Skin epidermis (tissue), 12 donors: Measurements from ENCODE around the gene LGR4.

ENCODE experiments used
- H3K27ac ChIP-seq, 21 experiments: fragments of 200-600 bp; sonication (generic) in 11 of 21; one replicate each; pipeline ENCODE4 v1.5.0; 2020; ENCODE audit warnings: mild to moderate bottlenecking in 3 of 21, inconsistent platforms in 2 of 21, moderate library complexity in 2 of 21
- H3K4me3 ChIP-seq, 7 experiments: fragments of 200-600 bp; sonication (generic) in 2 of 7; one replicate each; pipeline ENCODE4 v1.5.0; 2020; ENCODE audit warnings: inconsistent platforms in 2 of 7, mild to moderate bottlenecking in 2 of 7, moderate library complexity in 1 of 7

LGR4 gene

DNA sequence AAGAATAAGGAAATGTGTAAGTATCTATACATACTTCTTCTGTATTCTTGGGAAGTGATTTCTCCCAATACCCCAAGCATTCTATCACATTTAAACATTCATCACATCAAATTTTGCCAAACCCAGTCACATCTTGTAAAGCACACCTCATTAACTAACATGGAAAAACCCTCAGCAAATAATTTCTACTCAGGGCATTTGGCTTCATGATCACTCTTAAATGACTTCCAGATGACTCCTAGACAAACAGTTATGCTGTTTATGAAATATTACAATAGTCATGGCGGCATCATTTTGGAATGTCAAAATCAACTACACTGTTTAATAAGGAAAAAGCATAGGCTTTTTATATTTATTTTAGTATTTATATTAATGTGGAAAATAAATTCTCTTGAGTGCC, 62.3 kb downstream of the LGR4 start:
- Histone ChIP-seq H3K27ac (no peak overlapping the region), H3K4me3 (no peak overlapping the region)

- Histone ChIP-seq H3K4me3 (no peak overlapping the region), H3K27ac (no peak overlapping the region)
These were observed 62.8 kb downstream of the LGR4 start for GRCh38 chr11:27409742-27410141.

GRCh38 chr11:27409049-27409448, 63.5 kb downstream of the LGR4 start:
- Histone ChIP-seq H3K27ac (peak overlapping the region in 2 of 21 experiments; percentile 17 to 51), H3K4me3 (no peak overlapping the region)

- no peak overlapping the region for H3K4me3 ChIP-seq
- peak overlapping the region in 4 of 21 experiments; percentile 2 to 51 (median 22) for H3K27ac ChIP-seq
These were observed 64.3 kb downstream of the LGR4 start for GRCh38 chr11:27408246-27408800.

GRCh38 chr11:27406498-27407354, 65.9 kb downstream of the LGR4 start:
- H3K4me3 ChIP-seq, result no peak overlapping the region
- peak overlapping the region in 1 of 21 experiments; percentile 32 for H3K27ac ChIP-seq

DNA sequence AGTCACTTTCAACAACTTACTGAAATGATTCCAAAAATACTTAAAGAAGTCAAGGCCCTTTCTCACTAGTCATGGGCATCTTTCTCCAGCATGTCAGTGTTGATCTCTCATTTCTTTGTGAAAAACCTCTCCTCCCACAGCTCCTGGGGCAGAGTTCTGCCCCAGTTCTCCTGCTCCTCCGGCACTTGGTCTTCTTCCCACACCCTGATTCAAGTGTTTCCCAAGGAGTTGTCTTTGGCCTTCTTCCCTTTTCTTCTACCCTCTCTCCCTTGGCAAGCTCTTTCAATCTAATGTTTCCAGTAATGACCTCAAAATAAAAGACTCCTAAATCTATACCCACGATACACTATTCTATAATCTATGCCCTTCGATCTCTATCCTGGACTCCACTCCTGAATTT, 67.5 kb downstream of the LGR4 start:
- no peak overlapping the region for H3K4me3 ChIP-seq

DNA sequence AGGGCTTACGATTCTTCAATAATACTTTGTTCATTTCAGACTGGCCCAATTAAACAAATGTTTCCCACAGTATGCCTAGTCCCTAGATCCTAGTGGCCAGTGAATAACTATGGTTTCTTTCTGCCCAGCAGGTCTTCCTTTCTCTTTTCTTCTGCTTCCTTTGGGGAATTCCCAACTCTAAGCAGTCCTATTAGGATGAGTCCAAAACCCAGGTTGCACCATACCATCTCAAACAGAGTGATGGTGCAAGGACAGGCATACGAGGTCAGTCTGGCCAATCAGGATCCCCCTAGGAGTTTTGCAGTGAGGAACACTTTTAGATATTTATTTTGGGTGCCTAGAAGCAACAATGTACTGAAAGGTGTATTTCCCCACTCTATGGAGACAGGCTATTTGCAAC, 68.2 kb downstream of the LGR4 start:
- peak overlapping the region in 3 of 21 experiments; percentile 14 to 50 (median 37) for H3K27ac ChIP-seq
- H3K4me3 ChIP-seq, result no peak overlapping the region

More for the DNA sequence above, 67.5 kb downstream of the LGR4 start:
- H3K27ac ChIP-seq, result peak overlapping the region in 3 of 21 experiments; percentile 32 to 50 (median 37)

GRCh38 chr11:27403195-27403594, 69.4 kb downstream of the LGR4 start:
- no peak overlapping the region for H3K4me3 ChIP-seq
- H3K27ac ChIP-seq, result peak overlapping the region in 1 of 21 experiments; percentile 15

- Histone ChIP-seq H3K4me3 (no peak overlapping the region), H3K27ac (peak overlapping the region in 1 of 21 experiments; percentile 15)
These were observed 70.1 kb downstream of the LGR4 start for GRCh38 chr11:27402450-27402849.

GRCh38 chr11:27401833-27402316, 70.7 kb downstream of the LGR4 start:
- no peak overlapping the region for H3K4me3 ChIP-seq
- no peak overlapping the region for H3K27ac ChIP-seq

GRCh38 chr11:27401280-27401832, 71.2 kb downstream of the LGR4 start:
- no peak overlapping the region for H3K4me3 ChIP-seq
- no peak overlapping the region for H3K27ac ChIP-seq

DNA sequence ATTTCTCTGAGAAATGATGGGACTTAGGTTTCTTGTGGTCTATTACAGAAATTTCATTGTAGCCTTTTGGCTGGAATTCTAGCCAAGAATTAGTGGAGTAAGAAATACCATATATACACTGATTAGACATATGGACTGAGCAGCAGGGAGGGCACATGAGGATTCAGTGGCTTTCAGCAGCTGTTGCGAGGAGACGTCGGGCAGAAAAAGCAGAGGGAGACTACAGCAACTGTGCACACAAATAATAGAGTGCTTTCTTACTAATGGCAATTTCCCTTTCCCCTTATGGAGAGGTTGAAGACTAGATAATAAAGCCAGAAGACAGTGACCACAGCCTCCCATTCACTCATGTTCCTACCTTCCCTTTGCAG, 74.2 kb downstream of the LGR4 start:
- peak overlapping the region in 1 of 21 experiments; percentile 13 for H3K27ac ChIP-seq
- H3K4me3 ChIP-seq, result no peak overlapping the region

DNA sequence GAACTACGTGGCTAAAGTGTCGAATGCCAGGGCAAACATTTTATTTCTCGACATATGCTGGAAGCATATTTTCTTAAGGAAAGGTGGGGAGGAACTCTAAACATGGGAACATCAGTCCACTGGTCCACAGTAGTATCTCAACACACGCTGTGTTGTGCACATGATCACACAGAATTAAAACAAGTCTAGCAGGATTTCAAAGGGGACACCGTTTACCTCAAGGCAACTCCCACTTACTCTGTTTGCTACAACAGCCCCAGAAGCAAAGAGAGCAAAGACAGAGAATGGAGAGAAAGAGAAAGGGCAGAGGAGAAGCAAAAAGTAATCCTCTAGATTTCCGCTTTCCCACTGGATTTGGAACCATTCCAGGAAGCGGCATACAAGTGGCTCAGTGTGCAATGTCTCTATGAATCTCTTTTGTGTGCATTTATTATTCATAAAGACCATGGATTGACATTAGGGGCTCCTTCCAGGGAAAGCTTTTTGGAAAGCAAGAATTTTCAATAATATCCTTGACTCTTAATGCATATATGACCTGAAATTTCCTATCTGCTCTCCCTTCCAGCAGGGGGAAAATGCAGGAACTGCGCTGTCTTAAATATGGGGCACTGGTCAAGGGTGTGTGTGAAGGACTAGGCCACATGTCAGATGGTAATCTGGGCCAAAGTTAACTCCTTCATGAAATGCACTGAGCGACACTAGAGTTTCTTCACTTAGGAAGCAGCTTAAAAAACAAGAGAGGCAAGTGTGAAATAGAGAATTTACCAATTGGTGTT, 74.8 kb downstream of the LGR4 start:
- Histone ChIP-seq H3K27ac (peak overlapping the region in 2 of 21 experiments; percentile 22 to 61), H3K4me3 (no peak overlapping the region)

- peak overlapping the region in 8 of 21 experiments; percentile 2 to 65 (median 21) for H3K27ac ChIP-seq
- H3K4me3 ChIP-seq, result no peak overlapping the region
These were observed 76.2 kb downstream of the LGR4 start for GRCh38 chr11:27396259-27396839.

GRCh38 chr11:27395556-27396258, 76.9 kb downstream of the LGR4 start:
- peak overlapping the region in 10 of 21 experiments; percentile 2 to 70 (median 22) for H3K27ac ChIP-seq
- no peak overlapping the region for H3K4me3 ChIP-seq

GRCh38 chr11:27394781-27395228, 77.8 kb downstream of the LGR4 start:
- Histone ChIP-seq H3K4me3 (no peak overlapping the region), H3K27ac (peak overlapping the region in 10 of 21 experiments; percentile 8 to 70 (median 40))

DNA sequence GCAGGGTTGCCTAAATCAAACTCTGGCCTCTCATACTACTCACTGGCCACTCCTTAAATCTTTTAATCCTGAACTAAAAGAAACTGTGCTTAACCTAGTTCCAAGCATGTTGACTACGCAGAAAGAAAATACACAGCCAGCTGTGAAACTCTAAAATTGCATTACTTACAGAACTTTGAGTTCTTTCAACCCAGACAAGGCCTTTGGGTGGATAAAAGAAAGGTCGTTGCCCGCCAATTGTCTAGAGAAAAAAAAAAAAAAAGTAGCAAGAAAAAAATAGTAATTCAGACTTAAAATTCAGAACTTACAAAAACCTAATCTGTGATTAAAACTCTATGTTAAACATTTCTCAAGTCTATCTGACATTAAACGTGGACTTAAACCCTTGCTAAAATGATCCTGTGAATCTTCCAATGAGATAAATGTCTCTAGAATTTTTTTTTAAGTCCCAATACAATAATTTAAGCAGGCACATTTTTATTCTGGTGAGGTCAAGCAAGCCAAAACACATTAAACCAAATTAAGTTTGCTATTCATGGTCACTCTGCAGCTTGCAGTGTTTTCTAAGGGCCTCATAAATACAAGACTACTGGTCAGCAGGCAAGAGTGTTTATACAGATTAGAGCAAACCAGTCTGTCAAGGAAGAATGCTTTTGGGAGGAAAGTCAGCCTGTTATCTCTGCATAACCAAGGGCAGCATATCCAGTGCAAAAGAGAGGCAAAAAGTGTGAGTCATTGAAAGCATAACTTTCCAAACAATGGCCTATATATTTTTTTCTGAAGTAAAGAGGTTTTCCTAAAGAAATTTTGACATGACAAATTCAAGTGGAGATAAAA, 80.1 kb downstream of the LGR4 start:
- Histone ChIP-seq H3K27ac (peak overlapping the region in 4 of 21 experiments; percentile 4 to 48 (median 16)), H3K4me3 (no peak overlapping the region)
